Keratinocyte (primary cell): ENCODE data around the gene DIP2C. TPM values are rescaled to one million over a fixed set of nuclear protein-coding genes. Genes with fewer than 3 reads are reported as not detected.

Experiments
- DNase-seq: peaks from one replicate; pipeline ENCODE4 v3.0.0-alpha.2; 2011; ENCODE audit warnings: low read depth, missing footprints, low spot score
- FAIRE-seq: peaks from 2 replicates; lab custom pipeline; 2011; peaks lifted over from hg19 to GRCh38; lab: Jason Lieb, UNC
- H2AFZ ChIP-seq: 2 replicates; pipeline ENCODE4 v1.6.0; 2012; ENCODE audit warnings: low read length, control low read depth, inconsistent platforms; ENCODE audit not compliant: control insufficient read depth
- H3K27ac ChIP-seq: 2 replicates; pipeline ENCODE4 v1.5.1; 2011; ENCODE audit warnings: low read length; ENCODE audit not compliant: control insufficient read depth, insufficient read depth
- H3K27me3 ChIP-seq: 3 replicates; pipeline ENCODE4 v1.6.0; 2011; ENCODE audit warnings: low read length; ENCODE audit not compliant: control insufficient read depth, insufficient read depth; ENCODE audit errors: extremely low read depth
- H3K36me3 ChIP-seq, 2 experiments: 2 replicates in 1 of 2; 3 replicates in 1 of 2; pipeline ENCODE4 v1.5.1; 2011; ENCODE audit warnings: low read length in 2 of 2, mild to moderate bottlenecking in 1 of 2; ENCODE audit not compliant: control insufficient read depth in 2 of 2, insufficient read depth in 2 of 2; ENCODE audit errors: extremely low read depth in 1 of 2
- H3K4me1 ChIP-seq: 3 replicates; pipeline ENCODE4 v1.5.1; 2011; ENCODE audit warnings: low read length; ENCODE audit not compliant: control insufficient read depth, insufficient read depth; ENCODE audit errors: extremely low read depth
- H3K4me2 ChIP-seq: 3 replicates; pipeline ENCODE4 v1.6.0; 2011; ENCODE audit warnings: low read depth, low read length; ENCODE audit not compliant: control insufficient read depth, insufficient read depth; ENCODE audit errors: extremely low read depth
- H3K4me3 ChIP-seq, 3 experiments: fragments of 200-600 bp in 1 of 3; sonication (generic) in 1 of 3; 2 replicates in 2 of 3; 3 replicates in 1 of 3; pipeline ENCODE4 v1.5.1; 2011 to 2016; ENCODE audit warnings: low read length in 3 of 3, mild to moderate bottlenecking in 3 of 3, control low read depth in 2 of 3, inconsistent platforms in 1 of 3, low read depth in 1 of 3, mixed read lengths in 1 of 3, mixed run types in 1 of 3, moderate library complexity in 1 of 3; ENCODE audit not compliant: control insufficient read depth in 2 of 3, insufficient read depth in 2 of 3; ENCODE audit errors: extremely low read depth in 1 of 3
- H3K79me2 ChIP-seq: 2 replicates; pipeline ENCODE4 v1.6.0; 2012; ENCODE audit warnings: low read length; ENCODE audit not compliant: control insufficient read depth, insufficient read depth
- H3K9ac ChIP-seq: 3 replicates; pipeline ENCODE4 v1.6.0; 2011; ENCODE audit warnings: low read length; ENCODE audit not compliant: control insufficient read depth, insufficient read depth; ENCODE audit errors: extremely low read depth
- H3K9me1 ChIP-seq: 3 replicates; pipeline ENCODE4 v1.6.0; 2011; ENCODE audit warnings: low read length; ENCODE audit not compliant: control insufficient read depth, insufficient read depth; ENCODE audit errors: extremely low read depth
- H3K9me3 ChIP-seq: 2 replicates; pipeline ENCODE4 v1.5.1; 2012; ENCODE audit warnings: low read depth, low read length; ENCODE audit not compliant: control insufficient read depth
- H4K20me1 ChIP-seq: 3 replicates; pipeline ENCODE4 v1.6.0; 2011; ENCODE audit warnings: low read length; ENCODE audit not compliant: control insufficient read depth, insufficient read depth; ENCODE audit errors: extremely low read depth
- CTCF ChIP-seq, 3 experiments: IDR thresholded peaks in 1 of 3; conservative IDR thresholded peaks in 1 of 3; optimal IDR thresholded peaks in 1 of 3; 2 replicates in 2 of 3; 3 replicates in 1 of 3; pipeline versions ENCODE3 to v1.5.1; 2011; ENCODE audit warnings: low read length in 3 of 3, mild to moderate bottlenecking in 3 of 3, moderate library complexity in 2 of 3, control low read depth in 1 of 3, inconsistent platforms in 1 of 3; ENCODE audit not compliant: insufficient read depth in 2 of 3; ENCODE audit errors: extremely low read depth in 1 of 3
- EZH2 ChIP-seq: IDR thresholded peaks from one replicate; pipeline ENCODE4 v1.6.1; 2012; ENCODE audit warnings: inconsistent platforms, mild to moderate bottlenecking, low read length, moderate library complexity
- dilution Hi-C: fragments of 300-500 bp; cut with MboI; formaldehyde crosslinking; loops from one replicate; pipeline ENCODE4 v1.7.0; 2020; ENCODE audit warnings: low sequenced_read_pairs; ENCODE audit not compliant: extremely low pct_ligation_motif_present
- polyA plus RNA-seq, 5 experiments: library from polyadenylated mRNA; depleted of rRNA in 3 of 5; stranded (reverse) in 3 of 5; stranded (forward) in 1 of 5; unstranded in 1 of 5; fragments of >200 nt; gene quantifications; 1 replicate in 1 of 5; 2 replicates in 3 of 5; 3 replicates in 1 of 5; pipeline versions ENCODE4 v1.2.1 to v1.2.3, GENCODE V29; 2011 to 2012; ENCODE audit warnings: missing spikeins in 2 of 5, low read depth in 1 of 5, low replicate concordance in 1 of 5

The DIP2C gene
- polyA plus RNA-seq, 1 donor (not counting 4 experiments of a cell fraction or from before 2014, with no cell fraction given), result 1.3 TPM

GRCh38 chr10:383519-383918, 305.9 kb downstream of the DIP2C start:
- no peaks in the 10 kb centered on the region for H3K36me3 ChIP-seq
- DNase-seq (no peak), FAIRE-seq (no peak)
- H3K4me3 ChIP-seq, result no peak overlapping the region
- no peak overlapping the region for H3K9ac ChIP-seq
- H3K9me1 ChIP-seq, result no peaks in the 10 kb centered on the region
- dilution Hi-C loops, result no loop called here
- H3K4me2 ChIP-seq, result no peak overlapping the region
- H3K27ac ChIP-seq, result no peak overlapping the region
- no peaks in the 10 kb centered on the region for H4K20me1 ChIP-seq
- no peak overlapping the region for H2AFZ ChIP-seq
- no peaks in the 10 kb centered on the region for H3K4me1 ChIP-seq
- no peak for TF ChIP-seq EZH2
- TF ChIP-seq CTCF (optimal IDR thresholded peaks at IDR 0.05 in 1 of 3, IDR thresholded peaks at IDR 0.05 in 1 of 3, conservative IDR thresholded peaks at IDR 0.05 in 1 of 3; ENCODE audit: extremely low read depth in 1 of 3, insufficient read depth in 2 of 3, low read length in 3 of 3), result no peak
- no peaks in the 10 kb centered on the region for H3K79me2 ChIP-seq
- no peaks in the 10 kb centered on the region for H3K27me3 ChIP-seq
- H3K9me3 ChIP-seq, result no peaks in the 10 kb centered on the region

- Histone ChIP-seq H3K27me3 (no peaks in the 10 kb centered on the region), H3K4me1 (no peaks in the 10 kb centered on the region), H3K9me1 (no peaks in the 10 kb centered on the region), H3K79me2 (no peaks in the 10 kb centered on the region), H3K9ac (no peak overlapping the region), H3K4me3 (no peak overlapping the region), H3K9me3 (no peaks in the 10 kb centered on the region), H3K27ac (no peak overlapping the region), H4K20me1 (no peaks in the 10 kb centered on the region), H3K4me2 (no peak overlapping the region), H3K36me3 (no peaks in the 10 kb centered on the region), H2AFZ (no peak overlapping the region)
- FAIRE-seq (no peak), DNase-seq (no peak)
- TF ChIP-seq EZH2, result no peak
- TF ChIP-seq CTCF (optimal IDR thresholded peaks at IDR 0.05 in 1 of 3, IDR thresholded peaks at IDR 0.05 in 1 of 3, conservative IDR thresholded peaks at IDR 0.05 in 1 of 3; ENCODE audit: extremely low read depth in 1 of 3, insufficient read depth in 2 of 3, low read length in 3 of 3), result no peak
- dilution Hi-C loops, result no loop called here
These were observed 307.7 kb downstream of the DIP2C start for GRCh38 chr10:381805-382204.
